GM21367 (cell line): ENCODE data around the gene CDHR5.

Experiments used
- ATAC-seq: cut with Tn5 transposase; IDR thresholded peaks from one replicate; pipeline ENCODE4 v1.9.1; 2021; ENCODE audit not compliant: unreplicated experiment

Gene CDHR5

GRCh38 chr11:611001-611996 lies 13.5 kb downstream of the CDHR5 start:
- no peak for ATAC-seq

- ATAC-seq: no peak
Measured at GRCh38 chr11:610146-610801, 14.5 kb downstream of the CDHR5 start.

- ATAC-seq: no peak
Measured at GRCh38 chr11:609341-609811, 15.4 kb downstream of the CDHR5 start.

GRCh38 chr11:608791-609251 lies 15.9 kb downstream of the CDHR5 start:
- no peak for ATAC-seq

- no peak for ATAC-seq
Measured at GRCh38 chr11:607971-608659, 16.6 kb downstream of the CDHR5 start.

- ATAC-seq: no peak
Measured at GRCh38 chr11:607020-607780, 17.6 kb downstream of the CDHR5 start.

GRCh38 chr11:606245-606644 lies 18.5 kb downstream of the CDHR5 start:
- ATAC-seq: no peak

GRCh38 chr11:605286-606129 lies 19.2 kb downstream of the CDHR5 start:
- ATAC-seq: no peak

GRCh38 chr11:603154-603553 lies 21.6 kb downstream of the CDHR5 start:
- no peak for ATAC-seq

- ATAC-seq: no peak
Measured at GRCh38 chr11:601573-602245, 23.0 kb downstream of the CDHR5 start.

- no peak for ATAC-seq
Measured at GRCh38 chr11:598005-598680, 26.6 kb downstream of the CDHR5 start.

GRCh38 chr11:597166-597725 lies 27.5 kb downstream of the CDHR5 start:
- no peak for ATAC-seq

- no peak for ATAC-seq
Measured at GRCh38 chr11:596374-596773, 28.4 kb downstream of the CDHR5 start.

GRCh38 chr11:595400-595799 lies 29.4 kb downstream of the CDHR5 start:
- no peak for ATAC-seq

GRCh38 chr11:593347-593746 lies 31.4 kb downstream of the CDHR5 start:
- no peak for ATAC-seq

- ATAC-seq: no peak
Measured at GRCh38 chr11:592918-593317, 31.8 kb downstream of the CDHR5 start.

GRCh38 chr11:592501-592900 lies 32.3 kb downstream of the CDHR5 start:
- no peak for ATAC-seq

GRCh38 chr11:590997-591396 lies 33.8 kb downstream of the CDHR5 start:
- ATAC-seq: no peak
